Right forelimb (tissue), 1 donor: ENCODE measurements around the gene CCDC24.

ENCODE experiments used
- DNase-seq: peaks from one replicate; pipeline ENCODE4 v3.0.0-alpha.2; 2018

The CCDC24 gene

DNA sequence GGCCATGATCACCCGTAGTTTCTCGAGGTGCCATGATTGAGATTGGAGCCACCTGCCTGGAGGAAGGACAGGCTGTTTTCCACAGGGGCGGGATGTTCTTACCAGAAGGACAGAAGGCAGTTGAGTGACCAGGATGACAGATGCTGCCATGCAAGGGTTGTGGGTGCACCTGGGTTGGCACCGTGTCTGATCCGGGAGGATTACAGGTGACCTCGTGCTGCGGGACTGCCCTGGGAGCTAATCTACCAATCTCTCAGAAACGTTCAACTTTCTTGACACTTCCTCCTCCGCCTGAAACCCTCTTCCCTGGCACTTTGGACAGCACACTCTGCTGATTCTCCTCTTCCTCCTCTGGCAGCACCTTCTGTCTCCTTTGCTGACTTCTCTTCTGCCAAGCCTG is 53.7 kb downstream of the CCDC24 start:
- DNase-seq: no peak
